Mammary microvascular endothelial cell (primary cell): ENCODE results near the gene ARIH1. TPM values are rescaled to one million over a fixed set of nuclear protein-coding genes. Genes with fewer than 3 reads are reported as not detected.

Experiments
- total RNA-seq: library from RNA; depleted of rRNA; stranded (reverse); fragments of >200 nt; gene quantifications from 2 replicates; pipeline ENCODE4 v1.2.3, GENCODE V29; 2015

Gene ARIH1, protein sequence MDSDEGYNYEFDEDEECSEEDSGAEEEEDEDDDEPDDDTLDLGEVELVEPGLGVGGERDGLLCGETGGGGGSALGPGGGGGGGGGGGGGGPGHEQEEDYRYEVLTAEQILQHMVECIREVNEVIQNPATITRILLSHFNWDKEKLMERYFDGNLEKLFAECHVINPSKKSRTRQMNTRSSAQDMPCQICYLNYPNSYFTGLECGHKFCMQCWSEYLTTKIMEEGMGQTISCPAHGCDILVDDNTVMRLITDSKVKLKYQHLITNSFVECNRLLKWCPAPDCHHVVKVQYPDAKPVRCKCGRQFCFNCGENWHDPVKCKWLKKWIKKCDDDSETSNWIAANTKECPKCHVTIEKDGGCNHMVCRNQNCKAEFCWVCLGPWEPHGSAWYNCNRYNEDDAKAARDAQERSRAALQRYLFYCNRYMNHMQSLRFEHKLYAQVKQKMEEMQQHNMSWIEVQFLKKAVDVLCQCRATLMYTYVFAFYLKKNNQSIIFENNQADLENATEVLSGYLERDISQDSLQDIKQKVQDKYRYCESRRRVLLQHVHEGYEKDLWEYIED
- total RNA-seq = 29.3 and 43.8 TPM in 2 replicates

GRCh38 chr15:72473614-72474465 is at the start of gene ARIH1:
TSS of gene ARIH1 (plus strand) at chr15:72474330. CDS start at chr15:72474640, 310 bp downstream.

Other genes starting within 250 kb of the ARIH1 start
- gene PKM, start 243.1 kb upstream of the ARIH1 start, total RNA-seq = 1,384 and 1,401 TPM in 2 replicates
- 10.6 and 14.3 TPM in 2 replicates for gene PARP6, start 201.8 kb upstream of the ARIH1 start, total RNA-seq
- gene CELF6, start 154.2 kb upstream of the ARIH1 start, total RNA-seq = 0.13 TPM in 1 of 2 replicates, not detected in the other
- gene HEXA, start 98.3 kb upstream of the ARIH1 start, total RNA-seq = 61.6 and 72.6 TPM in 2 replicates
- not detected in 2 replicates for gene TMEM202, start 76.0 kb upstream of the ARIH1 start, total RNA-seq
- not detected in 2 replicates for gene GOLGA6B, start 180.4 kb downstream of the ARIH1 start, total RNA-seq
- gene HIGD2B, start 211.9 kb downstream of the ARIH1 start, total RNA-seq = not detected in 2 replicates
- gene BBS4, start 211.9 kb downstream of the ARIH1 start, total RNA-seq = 9.6 and 42.6 TPM in 2 replicates